Stimulated activated naive CD4-positive, alpha-beta T cell (primary cell): ENCODE data around the gene LOC101059915.

Experiments
- DNase-seq, 6 experiments: peaks; one replicate each; lab custom pipeline; 2025; lab: John Stamatoyannopoulos, UW

The LOC101059915 gene

DNA sequence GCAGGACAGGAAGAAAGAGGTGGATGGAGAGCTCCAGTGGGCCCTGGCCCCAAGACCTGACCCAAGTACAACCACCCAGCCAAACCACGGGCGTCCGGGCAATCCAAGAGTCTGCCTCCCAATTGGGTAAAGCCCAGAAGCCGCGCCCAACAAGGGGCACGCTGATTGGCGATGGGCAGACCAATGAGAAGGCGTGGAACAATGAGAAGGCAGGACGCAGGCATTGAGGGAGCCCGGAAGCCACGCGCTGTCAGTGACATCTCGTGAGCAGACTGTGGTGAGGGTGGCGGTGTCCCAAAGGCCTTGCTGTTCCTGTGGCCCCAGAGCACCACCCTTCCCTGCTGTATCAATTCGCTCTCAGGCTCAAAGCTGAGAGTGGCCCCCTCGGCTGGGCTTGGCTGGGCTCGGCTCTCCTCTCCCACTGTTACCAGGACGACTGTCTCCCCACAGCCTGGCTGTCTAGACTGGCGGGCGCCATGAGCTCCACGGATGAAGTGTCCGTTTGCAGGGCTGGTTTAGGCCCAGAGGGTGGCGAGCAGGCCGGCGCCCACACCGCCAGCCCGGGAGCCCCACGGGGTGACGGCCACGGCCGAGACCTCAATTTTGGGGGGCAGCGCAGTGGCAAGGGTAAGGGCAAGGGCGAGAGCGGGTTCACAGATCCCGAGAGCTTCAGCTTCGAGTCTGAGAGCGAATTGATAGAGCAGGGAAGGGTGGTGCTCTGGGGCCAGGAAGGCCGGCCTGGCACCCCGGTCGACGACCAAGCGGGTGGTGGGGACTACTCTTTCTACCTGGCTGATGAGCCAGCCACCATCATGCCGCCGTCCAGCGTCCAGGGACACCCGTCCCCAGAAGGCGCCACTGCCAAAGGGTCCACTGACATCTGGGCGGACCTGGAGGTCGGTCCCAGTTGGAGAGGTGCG, at the start of gene LOC101059915:
LOC101059915 (plus strand) TSS at position 219 of the 920 bp plus-strand sequence.
- no peak for DNase-seq

DNA sequence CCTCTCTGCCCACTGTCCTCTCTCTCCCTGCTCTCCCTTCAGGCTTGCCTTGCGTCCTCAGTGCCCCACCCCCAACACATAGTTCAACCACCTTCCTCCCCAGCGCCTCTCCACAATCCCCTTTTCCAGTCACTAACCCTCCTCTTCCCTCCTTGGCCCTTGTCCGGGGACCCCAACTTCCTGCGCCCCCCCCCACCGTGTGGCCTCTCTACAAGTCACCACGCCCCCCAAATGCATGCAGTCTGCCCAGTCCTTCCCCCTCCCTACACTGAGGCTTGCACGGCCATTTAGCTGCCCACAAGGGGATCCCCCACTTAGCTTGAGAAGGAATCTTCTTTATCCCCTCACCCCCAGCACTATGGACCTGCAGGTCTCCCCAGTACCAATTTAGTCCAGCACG, 49.6 kb upstream of the LOC101059915 start:
- no peak for DNase-seq

DNA sequence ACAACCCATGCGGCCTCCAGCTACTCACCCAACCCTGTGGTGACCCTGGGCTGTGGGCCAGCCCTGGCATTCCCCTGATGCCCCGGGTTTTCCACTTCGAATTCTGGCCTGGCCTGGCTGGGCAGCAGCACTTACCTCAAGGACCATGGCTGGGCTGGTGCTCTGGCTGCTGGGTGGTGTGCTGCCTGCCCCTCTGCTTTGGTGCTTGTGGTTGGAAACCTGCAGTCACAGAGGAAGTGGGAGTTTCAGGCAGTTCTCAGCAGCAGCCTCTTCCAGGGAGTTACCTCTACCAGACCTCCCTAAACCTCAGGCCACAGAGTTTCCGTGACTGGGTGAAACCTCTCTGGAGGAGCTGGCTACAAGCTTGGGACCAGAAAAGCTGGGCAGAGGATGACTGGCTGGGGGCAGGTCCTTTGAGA, 49.0 kb upstream of the LOC101059915 start, which contains the start of gene CXCR3:
CXCR3 (minus strand) TSS at position 209 of the 419 bp plus-strand sequence; CDS start at position 147, 62 bp downstream.
- DNase-seq, result peak in 2 of 6 experiments; percentile 0 to 33

DNA sequence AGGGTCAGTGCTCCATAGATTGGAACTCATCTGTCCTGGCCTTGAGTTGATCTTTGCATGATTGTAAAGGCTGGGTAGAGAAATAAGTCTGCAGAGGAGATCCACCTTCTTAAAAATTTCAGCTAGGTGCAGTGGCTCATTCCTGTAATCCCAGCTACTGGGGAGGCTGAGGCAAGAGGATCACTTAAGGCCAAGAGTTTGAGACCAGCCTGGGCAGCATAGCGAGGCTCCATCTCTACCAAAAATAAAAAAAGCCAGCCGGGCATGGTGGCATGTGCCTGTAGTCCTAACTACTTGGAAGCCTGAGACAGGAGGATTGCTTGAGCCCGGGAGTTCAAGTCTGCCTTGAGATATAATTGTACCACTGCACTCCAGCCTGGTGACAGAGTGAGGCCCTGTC, 48.6 kb upstream of the LOC101059915 start:
- DNase-seq, result no peak

DNA sequence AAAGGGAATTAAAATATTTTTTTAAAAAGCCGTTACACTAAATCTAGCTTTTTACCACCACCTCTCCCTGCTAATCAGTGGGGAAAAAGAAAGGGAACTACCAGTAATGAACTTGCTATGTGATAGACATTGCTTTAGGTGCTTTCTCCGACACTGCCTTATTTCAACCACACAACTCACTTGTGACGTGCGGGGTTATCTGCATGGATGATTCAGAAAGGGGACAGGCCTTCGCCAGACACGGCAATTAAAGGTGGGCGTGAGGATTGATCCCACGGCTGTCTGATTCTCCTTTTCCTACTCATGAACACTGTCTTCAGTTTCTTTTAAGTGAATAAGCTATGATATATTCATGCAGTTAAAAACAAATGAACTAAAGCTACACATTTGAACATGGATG, 48.2 kb upstream of the LOC101059915 start:
- no peak for DNase-seq

DNA sequence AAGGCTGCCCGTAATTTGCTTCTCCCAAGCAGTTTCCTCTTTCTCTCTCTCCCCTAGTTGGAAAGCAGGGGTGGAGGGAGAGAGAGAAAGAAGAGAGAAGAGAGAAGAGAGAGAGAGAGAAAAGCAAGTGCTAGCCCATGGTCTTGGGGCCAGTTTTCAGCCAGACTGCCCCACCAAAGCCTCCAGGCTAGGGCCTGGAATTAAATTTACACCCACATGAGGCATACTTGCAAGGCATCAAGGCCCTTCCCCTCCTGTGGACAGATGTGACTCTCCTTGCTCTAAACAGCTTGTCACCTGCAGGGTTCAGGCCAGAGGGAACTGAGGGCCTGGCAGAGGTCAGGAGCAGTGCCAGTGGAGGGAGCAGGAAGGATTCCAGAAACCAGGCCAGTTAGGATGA, 47.4 kb upstream of the LOC101059915 start:
- no peak for DNase-seq

DNA sequence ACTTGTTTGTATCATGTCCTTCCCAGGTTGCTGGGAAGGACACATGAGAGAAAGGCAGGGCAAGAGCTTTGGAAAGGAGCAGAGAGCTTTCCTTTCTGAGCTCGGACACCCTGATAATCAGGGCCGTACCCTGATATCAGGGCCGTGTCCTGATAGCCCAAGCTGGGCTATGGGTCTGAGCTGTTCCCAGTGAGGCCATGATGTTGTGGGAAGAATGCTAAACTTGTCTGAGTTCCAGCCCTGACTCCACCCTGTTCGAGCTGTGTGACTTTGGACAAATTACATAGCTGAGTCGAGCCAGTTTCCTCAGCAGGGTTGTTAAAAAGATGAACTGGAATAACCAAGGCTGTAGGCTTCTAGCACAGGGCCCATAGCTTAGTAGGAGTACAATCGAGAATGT, 45.7 kb upstream of the LOC101059915 start:
- DNase-seq, result no peak

DNA sequence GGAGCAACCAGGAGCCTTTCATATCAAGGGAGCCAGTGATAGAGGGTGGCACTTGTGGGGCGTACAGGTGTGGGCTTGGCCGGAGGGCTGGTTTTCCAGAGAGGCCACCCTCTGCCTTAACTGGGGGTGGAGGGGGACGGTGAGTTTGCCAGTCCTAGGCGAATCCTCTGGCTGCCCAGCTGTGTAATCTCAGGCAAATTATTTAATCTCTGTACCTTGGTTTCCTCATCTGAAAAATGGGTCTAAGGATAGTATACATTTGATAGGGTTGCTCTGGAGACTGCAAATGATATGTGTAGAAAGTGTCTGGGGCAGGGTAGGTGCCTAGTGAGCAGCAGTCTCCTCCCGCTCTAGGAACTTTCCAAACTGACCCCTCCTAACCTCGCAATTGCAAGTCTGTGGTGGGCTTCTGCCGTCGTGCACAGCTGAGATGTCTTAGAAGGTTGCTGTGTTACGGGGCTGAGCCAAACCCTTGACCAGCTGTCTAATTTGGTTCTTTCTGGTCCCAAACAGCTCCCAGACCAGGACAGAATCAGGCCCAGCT, 45.2 kb upstream of the LOC101059915 start:
- DNase-seq, result no peak

DNA sequence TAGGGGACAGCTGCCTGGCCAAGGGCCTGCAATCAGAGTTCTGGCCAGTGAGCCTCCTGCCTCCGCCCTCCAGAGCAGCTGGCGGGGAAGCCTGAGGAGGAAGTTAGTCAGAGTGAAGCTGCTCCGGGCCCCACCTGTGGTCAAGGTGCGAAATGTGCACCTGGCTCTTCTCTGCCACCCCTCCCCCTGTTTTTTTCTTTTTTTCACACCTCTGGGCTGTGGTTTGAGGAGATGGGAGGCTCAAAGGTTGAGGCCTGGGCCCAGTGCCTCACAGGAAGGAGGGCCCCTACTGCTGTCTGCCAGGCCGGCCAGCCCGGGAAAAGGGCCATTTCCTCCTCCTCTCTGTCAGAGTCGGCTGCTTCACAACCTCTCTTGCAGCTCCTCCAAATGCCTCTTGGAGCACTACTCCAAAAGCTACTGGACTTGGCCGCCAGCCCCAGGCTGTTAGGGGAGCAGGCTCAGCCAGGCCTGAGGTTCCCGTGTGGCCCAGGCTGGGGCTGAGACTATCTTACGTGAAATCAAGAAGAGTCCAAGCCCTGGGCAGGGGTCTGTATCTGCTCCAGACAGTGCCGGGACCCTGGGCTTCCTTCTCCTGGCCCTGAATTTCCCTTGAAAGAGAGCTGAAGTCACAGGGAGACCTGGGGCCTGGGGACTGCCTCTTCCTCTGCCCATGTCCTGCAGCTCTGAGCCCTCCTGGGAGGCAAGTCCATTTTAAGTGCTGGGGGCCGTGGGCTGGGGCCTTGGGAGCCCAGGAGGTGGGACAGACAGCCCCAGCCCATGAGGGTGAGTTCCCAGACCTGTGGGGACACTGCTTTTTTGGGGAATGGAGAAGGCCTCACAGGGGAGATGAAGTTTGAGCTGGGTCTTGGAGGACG, 44.5 kb upstream of the LOC101059915 start:
- peak in 3 of 6 experiments; percentile 9 to 24 (median 21) for DNase-seq

DNA sequence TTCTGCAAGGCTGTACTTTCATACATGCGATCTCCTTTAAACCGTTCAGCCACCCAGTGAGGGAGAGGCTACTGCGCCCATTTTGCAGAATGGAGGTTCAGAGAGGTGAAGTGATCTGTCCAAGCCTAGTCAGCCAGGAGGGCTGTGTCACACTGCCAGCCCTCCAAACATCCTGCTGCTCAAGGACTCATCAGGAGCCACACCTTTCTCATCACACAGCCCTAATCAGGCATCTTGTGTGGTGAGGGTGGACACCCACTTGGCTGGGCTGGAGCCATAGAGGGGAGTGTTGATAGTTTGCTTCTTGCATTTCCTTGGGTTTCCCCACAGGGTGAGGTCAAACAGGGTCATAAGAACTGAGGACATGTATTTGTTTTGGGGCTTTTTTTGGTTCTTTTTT, 43.6 kb upstream of the LOC101059915 start:
- DNase-seq, result no peak

DNA sequence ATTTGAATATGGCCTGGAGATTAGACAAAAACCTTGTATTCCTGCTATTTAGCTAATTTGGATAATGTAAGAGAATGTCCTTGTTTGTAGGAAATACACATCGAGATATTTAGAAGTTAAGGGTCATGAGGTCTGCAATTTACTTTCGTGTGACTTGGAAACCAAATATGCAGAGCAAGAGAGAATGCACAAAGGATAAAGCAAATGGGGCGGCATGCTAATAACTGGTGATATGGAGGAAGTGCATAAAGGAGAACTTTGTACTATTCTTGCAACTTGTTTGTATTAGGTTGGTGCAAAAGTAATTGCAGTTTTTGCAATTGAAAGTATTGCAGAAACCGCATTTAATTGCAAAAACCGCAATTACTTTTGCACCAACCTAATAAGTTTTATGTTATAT, 41.9 kb upstream of the LOC101059915 start:
- no peak for DNase-seq

DNA sequence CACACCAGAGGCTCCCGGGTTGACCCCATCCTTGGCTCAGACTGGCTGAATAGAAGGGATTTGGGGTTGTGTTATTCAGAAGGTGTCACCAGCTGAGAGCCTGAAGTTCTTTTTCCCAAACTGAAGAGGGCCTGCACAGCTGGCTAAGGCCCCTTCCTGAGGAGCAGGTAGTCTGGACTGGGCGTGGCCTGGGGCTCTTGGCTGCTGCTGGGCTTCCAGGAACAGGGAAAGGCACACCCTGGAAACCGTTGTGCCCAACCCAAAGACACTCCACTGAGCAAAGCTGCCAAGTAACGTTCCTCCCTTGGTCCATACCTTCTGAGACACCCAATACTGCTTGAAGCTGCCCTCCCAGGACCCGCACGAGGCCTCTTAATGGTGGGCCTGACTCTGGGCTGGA, 40.8 kb upstream of the LOC101059915 start:
- no peak for DNase-seq

DNA sequence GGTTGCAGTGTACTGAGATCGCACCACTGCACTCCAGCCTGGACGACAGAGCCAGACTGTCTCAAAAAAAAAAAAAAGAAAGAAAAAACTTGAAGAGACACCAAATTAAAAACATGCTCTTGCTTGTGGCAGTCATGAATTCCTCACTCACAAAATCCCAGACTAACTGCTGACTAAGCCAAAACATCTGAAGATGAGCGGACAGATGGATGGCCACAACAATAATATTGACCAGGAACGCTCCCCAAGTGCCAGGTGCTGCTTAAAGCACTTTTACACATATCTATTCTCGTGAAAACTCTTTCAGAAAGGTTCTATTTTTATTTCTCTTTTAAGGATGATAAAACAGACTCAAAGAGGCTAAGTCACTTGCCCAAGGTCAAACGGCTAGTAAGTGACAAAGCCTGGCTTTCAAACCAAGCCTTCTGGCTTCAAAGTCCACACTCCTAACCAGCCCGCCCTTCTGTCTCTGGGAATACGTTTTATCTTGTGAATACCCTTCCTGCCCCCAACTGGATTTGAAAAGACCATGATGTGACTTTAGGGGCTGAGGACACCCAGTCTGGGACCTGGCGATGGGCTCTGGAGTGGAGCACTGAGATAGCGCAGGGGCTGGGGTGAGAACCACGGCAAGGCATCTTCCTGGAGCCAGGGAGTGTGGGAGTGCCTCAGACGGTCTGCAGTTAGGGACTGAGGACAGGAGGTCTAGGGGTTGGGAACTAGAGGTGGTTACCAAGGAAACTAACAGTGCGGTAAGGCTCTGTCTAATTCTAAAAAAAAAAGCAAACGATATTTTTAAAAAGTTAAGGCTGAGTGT, 39.5 kb upstream of the LOC101059915 start:
- DNase-seq, result no peak

DNA sequence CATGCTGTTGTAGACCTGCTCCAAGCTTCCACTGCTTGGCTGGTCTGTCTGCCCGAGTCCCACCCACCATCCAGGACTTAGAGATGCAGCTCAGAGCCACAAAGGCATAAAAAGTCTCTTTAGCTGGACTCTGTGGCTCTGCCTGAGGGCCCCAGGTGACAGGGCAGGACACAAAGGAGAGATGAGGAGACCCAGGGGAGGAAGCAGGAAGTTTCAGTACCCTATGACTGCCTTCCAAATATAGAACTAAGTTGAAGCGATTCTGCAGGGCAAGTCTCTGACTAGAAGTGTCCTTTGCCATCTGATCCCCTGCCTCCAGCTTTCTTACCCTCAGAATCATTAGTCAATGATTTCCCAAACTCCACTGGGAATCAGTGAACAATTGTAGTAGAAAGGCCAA, 37.9 kb upstream of the LOC101059915 start:
- no peak for DNase-seq

DNA sequence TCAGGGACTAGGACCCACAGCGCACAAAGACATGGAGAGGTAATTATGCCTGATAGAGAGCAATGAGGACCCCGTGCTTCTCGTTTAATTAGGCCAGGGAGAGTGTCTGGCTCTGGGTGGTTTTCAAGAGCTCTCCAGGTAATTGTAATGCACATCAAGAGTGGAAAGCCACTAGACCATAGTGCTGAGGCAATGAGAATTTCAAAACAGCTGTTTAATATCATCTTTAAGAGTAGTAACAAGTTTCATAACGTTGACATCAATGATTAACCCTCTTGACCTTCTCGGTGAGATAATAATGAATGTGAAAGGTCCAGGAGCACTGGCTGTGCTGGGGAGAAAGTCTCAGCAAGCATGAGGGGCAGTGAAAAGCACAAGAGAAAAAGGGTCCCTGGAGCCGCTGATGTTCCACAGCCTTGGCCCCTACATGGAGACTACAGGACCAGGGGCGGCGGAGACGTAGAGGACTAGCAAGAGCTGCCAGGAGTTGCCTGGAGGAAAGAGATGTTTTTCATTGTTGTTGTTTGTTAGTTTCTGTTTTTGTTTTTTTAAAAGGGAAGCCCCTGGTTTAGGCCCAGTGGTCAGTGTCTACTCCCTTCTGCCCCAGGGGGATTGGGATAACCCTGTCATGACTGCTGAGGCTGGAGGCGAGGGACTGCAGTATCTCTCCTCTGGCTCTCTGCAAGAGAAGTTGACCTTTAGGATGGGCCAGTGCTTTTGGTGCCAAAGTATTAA, 34.3 kb upstream of the LOC101059915 start:
- DNase-seq, result no peak

DNA sequence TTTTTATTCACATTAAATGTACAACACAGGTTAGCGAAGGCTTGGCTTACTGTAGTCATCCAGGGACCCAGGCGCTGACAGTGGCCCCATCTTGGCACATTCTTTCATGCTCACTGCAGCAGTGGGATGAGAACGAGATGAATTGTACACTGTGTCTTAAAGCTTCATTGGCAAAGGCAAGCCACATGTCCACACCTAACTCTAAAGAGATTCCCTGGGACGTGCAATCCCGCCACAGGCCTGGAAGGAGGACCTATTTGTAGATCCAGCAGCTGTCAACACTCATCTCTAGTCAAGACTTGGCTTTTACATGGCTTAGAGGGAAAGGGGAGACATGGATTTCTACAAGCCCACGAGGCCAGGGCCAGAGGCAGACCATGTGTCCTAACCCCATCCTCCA, 33.0 kb upstream of the LOC101059915 start:
- DNase-seq, result no peak

DNA sequence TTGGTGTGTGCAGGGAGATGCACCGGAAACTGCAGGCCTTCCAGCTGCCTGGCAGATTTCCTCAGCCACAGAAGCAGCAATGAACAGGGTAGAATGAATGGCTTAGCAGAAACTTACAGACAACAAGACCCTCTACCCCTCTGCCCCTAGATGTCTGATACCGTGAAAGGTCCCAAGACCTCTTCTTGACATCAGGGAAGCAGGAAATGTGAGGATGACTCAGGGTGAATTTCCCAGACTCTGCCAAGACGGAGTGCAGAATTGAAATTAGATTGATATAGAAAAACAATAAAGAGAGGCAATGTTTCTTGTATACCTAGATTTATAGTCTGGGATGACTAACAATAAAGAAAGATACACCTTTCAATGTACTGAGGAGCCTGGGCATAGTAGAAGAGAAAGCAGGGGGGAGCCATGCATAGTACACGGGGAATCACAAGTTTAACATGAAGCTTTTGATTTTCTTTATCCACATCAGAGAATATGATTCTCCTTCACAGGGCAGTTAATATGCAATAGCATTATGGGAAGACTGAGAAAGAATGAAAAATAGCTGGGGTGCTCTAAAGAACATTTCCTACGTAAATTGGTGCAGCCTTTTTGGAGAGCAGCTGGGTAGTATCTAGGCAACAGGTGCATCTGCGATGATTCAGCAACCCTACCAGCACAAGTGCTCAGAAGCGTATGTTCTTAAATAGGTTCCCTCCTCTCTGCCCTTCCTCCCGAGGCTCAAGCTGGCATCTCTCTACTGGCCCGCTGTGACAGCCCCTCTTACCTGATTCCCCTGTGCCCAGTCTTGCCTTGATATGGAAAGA, 30.7 kb upstream of the LOC101059915 start:
- no peak for DNase-seq

DNA sequence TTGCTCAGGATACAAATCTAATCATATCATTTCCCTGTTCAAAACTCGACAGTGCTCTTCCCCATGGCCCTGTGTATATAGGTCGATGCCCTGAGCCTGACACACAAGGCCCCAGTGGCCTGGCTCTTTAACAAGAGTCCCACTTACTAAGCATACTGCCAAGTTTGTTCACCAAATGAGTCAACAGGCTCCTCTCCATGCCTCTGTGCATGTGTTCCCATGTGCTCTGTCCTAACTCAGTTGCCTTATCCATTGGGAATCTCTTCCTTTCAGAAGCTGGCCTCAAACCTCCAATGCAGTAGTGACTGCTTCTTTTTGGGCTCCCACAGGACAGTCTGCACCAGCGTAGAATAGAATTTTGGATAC, 30.1 kb upstream of the LOC101059915 start:
- no peak for DNase-seq

DNA sequence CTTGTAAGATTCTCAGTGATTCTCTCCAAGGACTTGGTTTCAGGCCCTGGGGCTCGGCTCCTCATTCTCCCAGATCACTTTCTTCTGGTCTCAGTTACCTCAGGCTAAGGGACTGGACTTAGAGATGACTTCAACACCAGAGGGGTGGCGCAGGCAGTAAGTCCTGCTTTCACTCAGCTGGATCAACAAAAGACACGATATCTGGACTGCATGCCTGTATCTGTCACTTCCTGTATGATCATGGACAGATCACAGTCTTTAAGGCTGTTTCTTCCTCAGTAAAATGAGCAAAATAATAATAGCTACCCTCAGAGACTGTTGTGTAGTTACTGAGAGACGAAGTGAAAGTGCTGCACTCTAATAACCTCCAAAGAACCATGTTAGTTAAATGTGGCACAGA, 29.5 kb upstream of the LOC101059915 start:
- no peak for DNase-seq

DNA sequence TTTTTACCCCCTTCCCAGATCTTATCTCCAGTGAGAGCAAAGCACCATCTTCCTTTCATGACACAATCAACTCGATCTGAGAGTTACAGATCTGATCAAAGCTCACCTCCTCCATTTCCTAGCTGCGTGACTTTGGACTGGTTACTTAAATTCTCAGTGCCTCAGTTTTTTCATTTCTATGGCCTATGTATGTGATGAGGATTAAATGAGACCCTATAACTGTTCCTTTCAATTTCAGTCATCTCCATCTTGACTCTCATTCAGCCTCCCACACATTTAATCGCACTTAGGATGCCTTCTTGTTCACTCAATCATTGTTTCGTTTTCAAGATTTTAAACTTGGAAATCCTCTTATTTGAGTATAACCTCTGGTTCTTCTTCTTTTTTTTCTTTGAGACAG, 28.9 kb upstream of the LOC101059915 start:
- no peak for DNase-seq
